ENCODE data around the gene OPRM1.
A peak's percentile ranks its signal among the peaks of the same experiment; 100 is the strongest.

OPRM1 gene

DNA sequence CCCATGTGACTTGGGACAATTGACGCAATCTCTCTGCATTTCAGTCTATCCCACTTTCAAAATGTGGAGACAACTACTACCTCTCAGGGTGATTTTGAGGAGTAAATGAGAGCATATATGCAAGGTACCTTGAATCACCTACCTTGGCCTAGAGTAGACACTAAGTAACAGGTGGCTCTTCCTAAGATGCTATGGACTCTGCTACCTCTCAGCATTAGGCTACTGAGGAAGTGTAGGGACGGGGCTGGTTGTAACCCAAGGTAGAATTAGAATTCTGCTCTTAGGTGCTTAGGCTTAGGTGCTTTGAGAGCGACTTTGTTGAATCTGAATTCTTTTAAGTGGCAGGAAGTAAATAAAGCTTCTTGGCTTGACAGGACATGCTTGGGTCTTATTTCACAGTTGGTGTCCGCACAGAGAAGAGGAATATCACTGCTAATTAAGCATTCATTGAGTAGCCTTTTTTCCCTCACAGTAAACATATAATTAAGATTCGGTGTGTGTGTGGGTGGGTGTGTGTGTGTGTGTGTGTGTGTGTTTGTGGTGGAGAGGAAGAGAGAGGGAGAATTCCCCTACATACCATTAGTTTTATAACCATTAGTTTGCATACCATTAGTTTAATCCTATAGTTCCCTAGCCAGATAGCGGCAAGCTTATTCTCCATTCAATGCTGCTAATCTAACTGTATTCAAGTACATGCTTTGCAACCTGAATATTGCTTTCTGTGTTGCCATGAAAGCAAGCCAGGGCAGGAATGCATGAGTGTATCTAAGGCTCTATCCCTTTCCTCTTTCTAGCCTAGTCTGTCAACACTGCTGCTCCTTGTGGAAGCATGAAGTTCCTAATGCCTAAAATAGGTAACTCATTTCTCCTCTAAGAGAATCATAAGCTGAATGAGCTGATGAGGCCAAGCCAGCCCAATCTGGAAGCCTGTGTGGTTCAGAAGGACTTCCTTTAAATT lies 205.0 kb downstream of the OPRM1 start:
- peak; percentile 27 for DNase-seq

DNA sequence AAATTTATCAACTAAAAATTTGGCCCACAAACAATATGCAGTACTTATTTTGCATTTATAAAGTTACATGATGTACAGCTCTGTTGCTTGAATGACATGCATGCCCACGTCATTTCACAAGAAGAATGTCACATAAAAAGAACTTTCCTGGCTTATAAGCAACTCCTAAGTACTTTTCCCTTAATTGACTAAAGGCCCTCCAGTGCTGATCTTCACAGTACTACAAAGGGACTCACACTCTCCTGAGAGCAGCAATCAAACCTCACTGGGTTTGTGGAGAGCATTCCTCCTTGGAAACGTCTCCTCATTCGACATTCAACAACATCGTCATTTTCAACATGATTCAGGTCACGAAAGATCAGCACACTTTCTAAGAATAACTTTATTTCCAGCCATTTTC lies 206.5 kb downstream of the OPRM1 start:
- DNase-seq: no peak

GRCh38 chr6:154246723-154247118 lies 207.7 kb downstream of the OPRM1 start:
- DNase-seq: no peak

GRCh38 chr6:154247119-154247861 lies 208.2 kb downstream of the OPRM1 start:
- DNase-seq: no peak

DNA sequence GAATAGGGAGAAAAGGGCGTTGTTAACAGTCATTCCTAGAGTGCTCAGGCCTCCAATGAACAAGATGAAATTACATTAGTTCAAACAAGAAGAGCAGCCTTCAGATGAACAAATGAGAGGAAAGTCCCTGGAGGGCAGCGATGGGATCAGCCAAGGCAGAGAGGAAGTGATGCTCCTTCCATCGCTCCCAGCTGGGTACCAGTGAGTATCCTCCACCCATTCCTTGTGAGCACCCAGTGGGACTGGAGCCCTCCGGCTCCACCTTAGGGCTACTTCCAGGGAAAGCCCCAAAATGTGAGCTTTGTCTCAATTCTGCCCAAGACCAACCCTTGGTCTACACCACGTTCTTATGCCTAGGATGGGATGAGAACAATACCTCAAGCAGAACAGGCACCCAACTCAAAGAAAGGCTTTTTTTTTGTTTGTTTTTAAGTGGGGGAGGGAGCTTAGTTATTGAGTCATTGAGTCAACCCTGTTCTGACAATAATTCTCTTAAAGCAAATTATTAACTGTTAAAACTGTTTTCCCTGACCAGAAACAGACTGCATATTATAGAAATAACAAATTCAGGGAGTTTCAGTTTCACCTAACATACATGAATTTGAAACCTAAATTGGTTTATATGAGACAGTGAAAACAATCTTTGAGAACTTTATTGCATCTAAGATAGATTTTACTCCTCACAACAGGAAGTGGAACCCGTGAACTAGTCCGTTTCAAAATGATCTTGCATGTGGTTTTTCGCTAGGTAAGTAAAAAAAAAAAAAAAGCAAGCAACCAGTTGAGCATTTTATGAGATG lies 210.7 kb downstream of the OPRM1 start:
- DNase-seq: no peak

DNA sequence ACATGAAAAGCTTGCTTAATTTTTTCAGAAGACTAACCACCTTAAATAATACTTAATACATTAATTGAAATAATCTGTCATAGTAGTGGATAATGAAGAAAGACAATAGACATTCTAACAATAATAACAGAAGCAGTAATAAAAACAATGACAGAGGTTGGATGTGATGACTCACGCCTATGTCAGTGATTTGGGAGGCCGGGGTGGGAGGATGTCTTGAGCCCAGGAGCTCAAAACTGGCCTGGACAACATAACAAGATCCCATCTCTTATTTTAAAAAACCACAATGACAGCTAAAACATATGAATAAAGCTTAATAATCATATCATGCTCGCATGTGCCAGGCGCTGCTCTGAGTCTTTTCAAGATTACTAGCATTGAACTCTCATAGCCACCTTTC lies 212.1 kb downstream of the OPRM1 start:
- no peak for DNase-seq

DNA sequence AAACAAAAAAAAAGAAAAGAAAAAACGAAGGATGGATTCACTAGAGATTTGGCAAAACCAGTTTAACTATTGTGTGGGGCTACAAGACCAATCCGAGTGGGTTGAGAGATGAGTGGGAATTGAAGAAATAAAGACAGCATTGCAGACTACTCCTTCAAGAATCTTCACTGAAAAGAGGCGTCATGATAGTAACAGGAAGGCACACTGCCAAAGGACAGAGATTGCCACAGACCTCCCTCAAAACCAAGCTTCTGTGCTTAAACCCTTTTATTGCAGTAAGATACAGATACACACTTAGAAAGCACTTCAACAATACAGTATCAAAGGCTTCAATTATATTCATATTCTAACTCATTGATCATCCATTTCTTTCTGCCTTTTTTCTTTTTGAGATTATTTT lies 213.6 kb downstream of the OPRM1 start:
- no peak for DNase-seq

- DNase-seq: no peak
Measured at GRCh38 chr6:154257067-154257466, 218.0 kb downstream of the OPRM1 start.

- no peak for DNase-seq
Measured at GRCh38 chr6:154258064-154258757, 219.2 kb downstream of the OPRM1 start.

GRCh38 chr6:154261688-154262397 lies 222.8 kb downstream of the OPRM1 start:
- no peak for DNase-seq

DNA sequence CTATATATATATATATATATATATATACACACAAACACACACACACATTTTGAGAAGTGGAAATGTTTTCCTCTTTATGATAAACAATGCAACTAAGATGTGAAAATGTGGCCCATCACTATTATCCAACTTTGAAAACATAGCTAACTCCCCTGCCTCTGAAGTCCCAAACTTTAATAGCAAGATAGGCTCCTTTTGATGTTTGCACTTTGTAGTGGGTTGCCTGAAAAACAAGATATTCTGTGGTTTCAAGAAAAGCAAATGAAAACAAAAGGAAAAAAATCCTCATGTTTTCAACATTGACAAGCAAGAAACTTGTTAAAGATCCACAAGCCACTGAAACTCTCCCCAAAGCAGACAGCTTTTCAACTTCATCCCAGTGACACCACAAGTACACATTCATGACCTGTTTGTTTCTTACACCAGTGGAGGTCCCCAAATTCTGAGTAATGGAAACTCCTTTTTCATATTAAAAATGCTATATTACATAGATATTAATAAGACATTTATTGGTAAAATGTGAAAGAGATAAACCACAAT lies 227.6 kb downstream of the OPRM1 start:
- no peak for DNase-seq

- DNase-seq: no peak
Measured at GRCh38 chr6:154267508-154268106, 228.6 kb downstream of the OPRM1 start.

GRCh38 chr6:154268486-154268885 lies 229.4 kb downstream of the OPRM1 start:
- DNase-seq: no peak

DNA sequence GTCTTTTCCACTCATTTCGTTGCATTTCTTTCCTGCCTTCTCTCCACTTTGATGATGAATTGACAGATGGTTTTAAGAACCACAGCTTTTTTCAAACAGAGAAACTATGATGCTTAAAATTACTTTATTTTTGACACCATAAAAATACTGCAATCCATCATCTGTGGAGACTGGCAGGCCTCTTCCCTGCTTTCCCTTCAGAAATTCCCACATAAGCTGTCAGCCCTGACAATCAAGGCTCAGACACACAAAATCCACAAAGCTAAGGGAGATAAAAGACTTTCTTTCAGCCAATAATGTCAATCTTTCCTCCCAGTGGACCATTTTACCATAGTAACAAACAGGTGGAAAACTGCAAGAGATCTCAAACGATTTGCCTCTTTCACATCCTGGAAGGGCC lies 235.1 kb downstream of the OPRM1 start:
- DNase-seq: no peak

GRCh38 chr6:154276810-154277628 lies 238.0 kb downstream of the OPRM1 start:
- DNase-seq: no peak

DNA sequence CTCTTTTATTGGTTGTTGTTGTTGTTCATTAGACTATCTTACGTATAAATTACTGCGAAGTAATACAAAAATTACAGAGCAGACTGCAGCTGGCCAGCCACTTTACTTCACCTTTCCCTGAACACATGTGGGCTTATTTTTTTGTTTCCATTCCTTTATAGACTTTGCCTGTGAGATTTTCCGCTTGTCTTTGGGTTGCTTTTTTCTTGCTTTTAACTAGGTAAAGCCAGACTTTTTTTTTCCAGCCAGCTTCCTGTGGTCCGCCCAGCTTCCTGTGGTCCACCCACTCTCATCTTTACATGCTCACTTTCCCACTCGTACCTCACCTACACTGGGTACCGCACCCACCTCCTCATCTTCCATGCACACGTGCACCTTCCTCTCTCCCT lies 238.6 kb downstream of the OPRM1 start:
- peak; percentile 26 for DNase-seq

DNA sequence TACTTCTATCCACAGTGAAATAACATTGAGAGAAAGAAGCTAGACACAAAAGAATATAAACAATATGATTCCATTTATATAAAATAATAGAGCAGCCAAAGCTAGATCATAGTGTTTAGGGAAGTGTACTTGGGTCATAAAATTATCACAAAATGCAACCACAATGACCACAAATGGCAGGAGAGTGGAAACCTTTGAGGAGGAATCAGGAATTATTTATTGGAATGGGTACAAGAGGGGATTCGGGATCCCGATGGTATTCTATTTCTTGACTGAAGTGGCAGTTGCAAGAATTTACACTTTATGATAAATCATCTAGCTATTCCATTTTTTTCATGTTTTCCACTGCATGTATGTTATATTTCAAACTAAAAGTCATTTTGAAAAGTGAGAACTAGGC lies 241.5 kb downstream of the OPRM1 start:
- DNase-seq: no peak

DNA sequence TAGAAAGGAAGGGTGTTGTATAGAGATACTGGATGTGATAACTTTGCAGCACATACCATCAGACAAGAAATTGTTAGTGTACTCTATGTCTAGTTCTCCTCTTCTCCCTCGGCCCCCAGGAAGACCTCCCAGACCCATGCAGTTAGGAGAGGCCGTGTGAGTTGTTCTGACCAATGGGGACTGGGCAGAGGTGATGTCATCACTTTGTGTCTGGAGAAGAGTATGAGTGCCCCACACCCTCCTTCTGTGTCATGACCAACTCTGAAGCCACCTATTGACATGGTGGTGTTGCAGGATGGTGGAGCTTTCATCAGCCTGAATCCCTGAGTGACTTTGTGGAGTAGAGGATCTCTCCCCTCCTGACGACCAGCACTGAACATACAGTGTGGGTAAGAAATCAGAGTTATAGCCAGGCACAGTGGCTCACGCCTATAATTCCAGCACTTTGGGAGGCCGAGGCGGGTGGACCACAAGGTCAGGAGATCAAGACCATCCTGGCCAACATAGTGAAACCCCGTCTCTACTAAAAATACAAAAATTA lies 245.3 kb downstream of the OPRM1 start:
- DNase-seq: no peak

- DNase-seq: no peak
Measured at GRCh38 chr6:154285826-154286225, 246.8 kb downstream of the OPRM1 start.

Data from activated CD8-positive, alpha-beta memory T cell treated with anti-CD3 and anti-CD28 coated beads, Interleukin-2, amount 50 U/mL, for 4 hours (primary cell).